ENCODE results near the gene VPS54.

Gene VPS54

DNA sequence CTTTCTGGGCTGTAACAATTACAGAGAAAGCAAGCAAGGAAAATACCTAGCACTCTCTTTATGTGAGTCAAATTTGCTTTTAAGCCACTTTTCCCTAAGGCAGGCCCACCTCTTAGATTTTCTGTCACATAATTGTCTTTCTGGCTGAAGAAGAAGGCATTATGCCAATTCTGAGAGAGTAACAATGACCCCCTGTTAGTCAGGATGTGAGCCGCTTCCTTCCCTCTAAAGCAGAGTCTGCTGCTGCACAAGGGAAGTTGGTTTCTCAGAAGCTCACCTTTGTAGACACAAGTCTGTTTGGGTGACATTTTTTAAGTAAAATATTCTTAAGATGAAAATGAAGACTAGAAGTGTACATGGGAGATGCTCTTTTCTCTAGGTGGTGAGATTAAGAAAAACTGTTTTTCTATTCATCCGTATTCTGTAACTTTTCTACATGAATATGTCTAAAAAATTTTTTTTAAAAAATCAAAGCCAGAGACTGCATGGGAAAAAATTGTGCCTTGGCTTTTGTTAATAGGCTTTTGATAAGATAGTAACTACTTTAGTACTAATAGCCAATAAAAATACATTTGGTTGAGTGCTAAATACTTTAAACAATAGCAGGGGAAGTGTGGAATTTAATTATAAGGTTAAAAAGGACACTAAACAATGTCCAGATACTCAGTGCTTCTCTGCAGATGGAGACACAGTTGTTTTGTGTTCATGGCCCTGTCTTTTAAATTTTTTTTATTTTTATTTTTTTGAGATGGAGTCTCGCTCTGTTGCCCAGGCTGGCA lies 33.4 kb upstream of the VPS54 start:
- Histone ChIP-seq H3K9me3 (ENCODE audit: insufficient read depth, low read length) (no peaks in the 10 kb centered on the region), H3F3A (ENCODE audit: insufficient read depth) (peaks cover 28% of the 10 kb centered on the region; the same call in 1 of the 2 replicates), H3K9ac (ENCODE audit: low read length) (peak overlapping the region; percentile 23), H3K27ac (ENCODE audit: low read depth, low read length) (peak overlapping the region; percentile 85), H4K20me1 (ENCODE audit: low read depth, low read length) (no peaks in the 10 kb centered on the region), H3K36me3 (ENCODE audit: low read length) (no peaks in the 10 kb centered on the region), H3K9me2 (replicated peaks; ENCODE audit: insufficient read depth, low read length) (no peaks in the 10 kb centered on the region), H2AFZ (ENCODE audit: low read depth, low read length, severe bottlenecking) (peak overlapping the region; percentile 0), H3K79me2 (ENCODE audit: insufficient read depth, low read length) (no peaks in the 10 kb centered on the region; the same call in 1 of the 2 replicates), H3K27me3 (ENCODE audit: low read length) (no peaks in the 10 kb centered on the region), H3K4me3 (ENCODE audit: insufficient read depth, low read length, poor library complexity, severe bottlenecking) (no peak overlapping the region), H3K4me2 (ENCODE audit: low read depth, low read length, poor library complexity, severe bottlenecking) (peak overlapping the region; percentile 57)
- TF ChIP-seq CTCF (IDR thresholded peaks at IDR 0.05; ENCODE audit: insufficient read depth, low read length, poor library complexity, severe bottlenecking): no peak
- TF ChIP-seq EZH2phosphoT487 (conservative IDR thresholded peaks at IDR 0.05; ENCODE audit: low read length): no peak

DNA sequence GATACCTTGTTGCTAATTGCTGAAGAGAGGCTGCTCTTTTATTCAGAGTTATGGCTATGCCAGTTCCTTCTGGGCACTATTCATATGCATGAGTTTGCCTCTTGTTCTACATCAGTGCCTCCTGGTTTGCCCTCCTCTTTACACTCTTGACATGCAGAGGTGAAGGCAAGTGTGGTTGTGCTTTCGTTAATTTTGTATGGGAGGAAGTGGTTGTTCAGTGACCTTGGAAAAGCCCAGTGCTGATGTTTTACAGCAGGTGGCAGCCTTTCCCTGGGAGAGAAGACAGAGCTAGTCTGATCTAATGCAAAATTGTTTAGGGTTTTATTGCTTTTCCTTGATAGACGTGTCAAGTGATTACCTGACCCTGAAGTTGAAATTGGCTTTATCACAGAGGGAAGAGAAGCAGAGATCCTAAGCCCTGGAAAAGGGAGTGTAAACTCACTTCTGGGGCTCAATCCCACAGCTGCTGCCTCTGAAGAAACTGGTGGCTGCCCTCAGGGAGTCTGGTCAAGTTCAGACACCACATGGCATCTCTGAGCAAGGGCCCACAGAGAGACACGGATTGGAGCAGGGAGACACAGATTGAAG lies 30.5 kb upstream of the VPS54 start:
- Histone ChIP-seq H2AFZ (ENCODE audit: low read depth, low read length, severe bottlenecking) (peak overlapping the region; percentile 89), H3K79me2 (ENCODE audit: insufficient read depth, low read length) (no peaks in the 10 kb centered on the region; the same call in 1 of the 2 replicates), H3K4me2 (ENCODE audit: low read depth, low read length, poor library complexity, severe bottlenecking) (peak overlapping the region; percentile 47), H3K27ac (ENCODE audit: low read depth, low read length) (peak overlapping the region; percentile 67), H3K9ac (ENCODE audit: low read length) (peak overlapping the region; percentile 43), H3K9me3 (ENCODE audit: insufficient read depth, low read length) (no peaks in the 10 kb centered on the region), H4K20me1 (ENCODE audit: low read depth, low read length) (no peaks in the 10 kb centered on the region), H3K9me2 (replicated peaks; ENCODE audit: insufficient read depth, low read length) (no peaks in the 10 kb centered on the region), H3K27me3 (ENCODE audit: low read length) (no peaks in the 10 kb centered on the region), H3K4me3 (ENCODE audit: insufficient read depth, low read length, poor library complexity, severe bottlenecking) (no peak overlapping the region), H3F3A (ENCODE audit: insufficient read depth) (peaks cover 25% of the 10 kb centered on the region; the same call in 1 of the 2 replicates), H3K36me3 (ENCODE audit: low read length) (no peaks in the 10 kb centered on the region)
- TF ChIP-seq CTCF (IDR thresholded peaks at IDR 0.05; ENCODE audit: insufficient read depth, low read length, poor library complexity, severe bottlenecking): peak; percentile 96
- no peak for TF ChIP-seq EZH2phosphoT487 (conservative IDR thresholded peaks at IDR 0.05; ENCODE audit: low read length)

DNA sequence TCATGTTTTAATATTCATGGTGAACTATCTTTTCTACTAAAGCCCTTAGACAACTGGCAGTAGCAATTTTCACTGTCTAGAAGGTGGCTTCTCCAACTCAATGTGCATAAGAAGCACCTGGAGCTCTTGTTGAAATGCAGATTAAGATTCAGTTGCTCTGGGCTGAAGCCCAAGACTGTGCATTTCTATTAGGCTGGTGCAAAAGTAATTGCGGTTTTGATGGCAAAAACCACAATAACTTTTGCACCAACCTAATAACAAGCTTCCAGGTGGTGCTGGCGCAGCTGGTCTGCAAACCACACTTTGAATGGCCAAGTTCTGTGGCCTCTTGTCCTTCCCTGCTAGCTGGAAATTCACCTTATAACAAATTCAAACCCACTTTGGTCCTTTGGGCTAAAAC lies 26.7 kb upstream of the VPS54 start:
- H3K9ac ChIP-seq (ENCODE audit: low read length): no peak overlapping the region
- no peaks in the 10 kb centered on the region for H3K9me2 ChIP-seq (replicated peaks; ENCODE audit: insufficient read depth, low read length)
- H2AFZ ChIP-seq (ENCODE audit: low read depth, low read length, severe bottlenecking): no peak overlapping the region
- no peak overlapping the region for H3K4me3 ChIP-seq (ENCODE audit: insufficient read depth, low read length, poor library complexity, severe bottlenecking)
- TF ChIP-seq EZH2phosphoT487 (conservative IDR thresholded peaks at IDR 0.05; ENCODE audit: low read length) (no peak), CTCF (IDR thresholded peaks at IDR 0.05; ENCODE audit: insufficient read depth, low read length, poor library complexity, severe bottlenecking) (no peak)
- H3K4me2 ChIP-seq (ENCODE audit: low read depth, low read length, poor library complexity, severe bottlenecking): no peak overlapping the region
- no peaks in the 10 kb centered on the region for H4K20me1 ChIP-seq (ENCODE audit: low read depth, low read length)
- H3F3A ChIP-seq (ENCODE audit: insufficient read depth): no peaks in the 10 kb centered on the region
- H3K79me2 ChIP-seq (ENCODE audit: insufficient read depth, low read length): no peaks in the 10 kb centered on the region
- no peaks in the 10 kb centered on the region for H3K9me3 ChIP-seq (ENCODE audit: insufficient read depth, low read length)
- H3K27ac ChIP-seq (ENCODE audit: low read depth, low read length): no peak overlapping the region
- H3K36me3 ChIP-seq (ENCODE audit: low read length): no peaks in the 10 kb centered on the region
- no peaks in the 10 kb centered on the region for H3K27me3 ChIP-seq (ENCODE audit: low read length)

Data from SU-DHL-6 (cell line).